K562 (cell line): ENCODE data around the gene TACR2.

ENCODE experiments used
- CTCF ChIP-seq, 3 experiments: IDR thresholded peaks in 2 of 3; conservative IDR thresholded peaks in 1 of 3; 2 replicates each; pipeline ENCODE4 v1.5.1; 2011 to 2012; ENCODE audit warnings: low read length in 3 of 3, mild to moderate bottlenecking in 3 of 3, control low read depth in 2 of 3, improper control_type of control experiment in 1 of 3, inconsistent platforms in 1 of 3, low read depth in 1 of 3, mixed read lengths in 1 of 3, moderate library complexity in 1 of 3; ENCODE audit not compliant: insufficient read depth in 2 of 3
- GTF2E2 ChIP-seq: fragments of 200-800 bp; sonication (Bioruptor generic); IDR thresholded peaks from 2 replicates; pipeline ENCODE4 v1.6.1; 2016; ENCODE audit warnings: missing genetic modification characterization, missing compliant biosample characterization
- MEF2A ChIP-seq: IDR thresholded peaks from 2 replicates; pipeline ENCODE4 v1.6.1; 2011; ENCODE audit warnings: low read depth, mild to moderate bottlenecking, low read length, moderate library complexity; ENCODE audit not compliant: control insufficient read depth

- TF ChIP-seq GTF2E2 (tag) (no peak), MEF2A (no peak), CTCF (IDR thresholded peaks at IDR 0.05 in 2 of 3, conservative IDR thresholded peaks at IDR 0.05 in 1 of 3; ENCODE audit: insufficient read depth in 2 of 3, low read depth in 1 of 3, low read length in 3 of 3) (no peak)
These were observed 1.5 kb upstream of the TACR2 start for GRCh38 chr10:69418052-69418752.
